Measurements from ENCODE around the gene FBXW11. TPM values are rescaled to one million over a fixed set of nuclear protein-coding genes. Genes with fewer than 3 reads are reported as not detected.
A peak's percentile ranks its signal among the peaks of the same experiment; 100 is the strongest.

The FBXW11 gene
- total RNA-seq, 1 experiment from 2014 or later: 85.3 TPM

DNA sequence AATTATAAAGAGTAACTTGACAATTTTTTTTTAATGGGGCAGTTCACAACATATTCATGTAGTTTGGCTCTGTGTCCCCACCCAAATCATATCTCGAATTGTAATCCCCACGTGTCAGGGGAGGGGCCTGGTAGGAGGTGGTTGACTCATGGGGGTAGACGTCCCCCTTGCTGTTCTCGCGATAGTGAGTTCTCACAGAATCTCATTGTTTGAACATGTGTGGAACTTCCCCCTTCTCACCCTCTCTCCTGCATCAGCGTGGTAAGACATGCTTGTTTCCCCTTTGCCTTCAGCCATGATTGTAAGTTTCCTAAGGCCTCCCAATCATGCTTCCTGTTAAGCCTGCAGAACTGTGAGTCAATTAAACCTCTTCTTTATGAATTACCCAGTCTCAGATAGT, 40.7 kb downstream of the FBXW11 start:
- Histone ChIP-seq H3K27me3 (ENCODE audit: insufficient read depth, low read length) (no peaks in the 10 kb centered on the region), H2AK5ac (ENCODE audit: insufficient read length, low read length) (no peak overlapping the region), H4K91ac (ENCODE audit: insufficient read length, low read depth, low read length) (no peak overlapping the region), H2BK5ac (ENCODE audit: insufficient read length, low read length) (no peak overlapping the region), H3K18ac (ENCODE audit: insufficient read length, low read depth, low read length) (no peak overlapping the region), H2BK20ac (ENCODE audit: low read depth, low read length, poor library complexity, severe bottlenecking) (no peak overlapping the region), H4K5ac (ENCODE audit: insufficient read length, low read depth, low read length) (no peak overlapping the region), H3K79me1 (ENCODE audit: insufficient read depth, low read depth, low read length, poor library complexity, severe bottlenecking) (no peaks in the 10 kb centered on the region), H2BK120ac (ENCODE audit: low read depth, low read length, poor library complexity, severe bottlenecking) (no peak overlapping the region), H3K27ac (ENCODE audit: insufficient read length, low read depth, low read length) (no peak overlapping the region), H3K79me2 (ENCODE audit: insufficient read depth, low read length) (peaks cover 48% of the 10 kb centered on the region; the same call in 1 of the 2 replicates), H2BK15ac (ENCODE audit: low read depth, low read length) (no peak overlapping the region), H3K4me1 (ENCODE audit: insufficient read depth, low read length) (peaks cover 5% of the 10 kb centered on the region; the same call in 1 of the 2 replicates), H3K9me3 (ENCODE audit: control insufficient read depth, low read depth, low read length) (no peaks in the 10 kb centered on the region), H2BK12ac (ENCODE audit: insufficient read length, low read depth, low read length) (no peak overlapping the region), H4K20me1 (ENCODE audit: control insufficient read depth, insufficient read depth, insufficient read length) (no peaks in the 10 kb centered on the region), H3K23ac (ENCODE audit: insufficient read length, low read depth, low read length) (no peak overlapping the region), H3K9ac (ENCODE audit: extremely low read depth, insufficient read length, low read length) (no peak overlapping the region), H3K56ac (ENCODE audit: insufficient read length, low read depth, low read length) (no peak overlapping the region), H3K23me2 (ENCODE audit: insufficient read length, low read depth, low read length, poor library complexity, severe bottlenecking) (no peaks in the 10 kb centered on the region), H3T11ph (ENCODE audit: low read length) (no peak overlapping the region), H3K4me2 (ENCODE audit: insufficient read depth, insufficient read length, low read length) (no peak overlapping the region), H3K4ac (ENCODE audit: low read depth, low read length) (no peak overlapping the region), H4K8ac (replicated peaks; ENCODE audit: insufficient read length, low read depth, low read length) (no peak overlapping the region), H3K14ac (ENCODE audit: insufficient read depth, low read length) (no peak overlapping the region), H2AFZ (ENCODE audit: low read length) (no peak overlapping the region)
- H3K4me1 Mint-ChIP-seq: peaks cover 63% of the 10 kb centered on the region in 2 experiments
- no peaks in the 10 kb centered on the region for H3K27me3 Mint-ChIP-seq (ENCODE audit: low read depth)
- TF ChIP-seq, protein P1, sequence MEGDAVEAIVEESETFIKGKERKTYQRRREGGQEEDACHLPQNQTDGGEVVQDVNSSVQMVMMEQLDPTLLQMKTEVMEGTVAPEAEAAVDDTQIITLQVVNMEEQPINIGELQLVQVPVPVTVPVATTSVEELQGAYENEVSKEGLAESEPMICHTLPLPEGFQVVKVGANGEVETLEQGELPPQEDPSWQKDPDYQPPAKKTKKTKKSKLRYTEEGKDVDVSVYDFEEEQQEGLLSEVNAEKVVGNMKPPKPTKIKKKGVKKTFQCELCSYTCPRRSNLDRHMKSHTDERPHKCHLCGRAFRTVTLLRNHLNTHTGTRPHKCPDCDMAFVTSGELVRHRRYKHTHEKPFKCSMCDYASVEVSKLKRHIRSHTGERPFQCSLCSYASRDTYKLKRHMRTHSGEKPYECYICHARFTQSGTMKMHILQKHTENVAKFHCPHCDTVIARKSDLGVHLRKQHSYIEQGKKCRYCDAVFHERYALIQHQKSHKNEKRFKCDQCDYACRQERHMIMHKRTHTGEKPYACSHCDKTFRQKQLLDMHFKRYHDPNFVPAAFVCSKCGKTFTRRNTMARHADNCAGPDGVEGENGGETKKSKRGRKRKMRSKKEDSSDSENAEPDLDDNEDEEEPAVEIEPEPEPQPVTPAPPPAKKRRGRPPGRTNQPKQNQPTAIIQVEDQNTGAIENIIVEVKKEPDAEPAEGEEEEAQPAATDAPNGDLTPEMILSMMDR (conservative IDR thresholded peaks at IDR 0.05): no peak
- no peak overlapping the region for H3K4me3 Mint-ChIP-seq
- H3K36me3 Mint-ChIP-seq (ENCODE audit: insufficient read depth in 1 of 3, low read depth in 3 of 3): peaks cover 0 to 9% (median 5%) of the 10 kb centered on the region in 3 experiments; a peak in 4 of 7 replicates
- no peaks in the 10 kb centered on the region for H3K9me3 Mint-ChIP-seq
- no CpG with 5 or more reads among the region's 6 CpGs for WGBS (ENCODE audit: extremely low coverage, insufficient read length, low lambda C conversion rate)
- no peak for DNase-seq
- H3K27ac Mint-ChIP-seq: peak overlapping the region in 2 of 3 experiments; percentile 41 to 83; a peak in 2 of 7 replicates
